Kidney epithelial cell (primary cell): Measurements from ENCODE around the gene ORM2. TPM values are rescaled to one million over a fixed set of nuclear protein-coding genes. Genes with fewer than 3 reads are reported as not detected.

Experiments
- DNase-seq: peaks from one replicate; pipeline ENCODE4 v3.0.0-alpha.2; 2010; ENCODE audit warnings: low read depth
- H3K27me3 ChIP-seq: 2 replicates; pipeline ENCODE4 v1.6.0; 2011; ENCODE audit warnings: low read length; ENCODE audit not compliant: control insufficient read depth, insufficient read depth
- H3K36me3 ChIP-seq: 2 replicates; pipeline ENCODE4 v1.5.1; 2011; ENCODE audit warnings: low read length; ENCODE audit not compliant: control insufficient read depth, insufficient read depth
- H3K4me3 ChIP-seq: 2 replicates; pipeline ENCODE4 v1.5.1; 2011; ENCODE audit warnings: low read depth, mild to moderate bottlenecking, control low read depth, low read length
- total RNA-seq: library from RNA; depleted of rRNA; stranded (reverse); fragments of >200 nt; gene quantifications from 2 replicates; pipeline ENCODE4 v1.2.3, GENCODE V29; 2015
- TF ChIP-seq, protein P1 (sequence below): IDR thresholded peaks from 2 replicates; pipeline ENCODE4 v1.5.1; 2011; ENCODE audit warnings: mild to moderate bottlenecking, moderate library complexity, low read length, control low read depth, inconsistent platforms; ENCODE audit not compliant: insufficient read depth, poor library complexity, severe bottlenecking

ORM2 gene
- total RNA-seq, 1 donor from 2014 or later = not detected

DNA sequence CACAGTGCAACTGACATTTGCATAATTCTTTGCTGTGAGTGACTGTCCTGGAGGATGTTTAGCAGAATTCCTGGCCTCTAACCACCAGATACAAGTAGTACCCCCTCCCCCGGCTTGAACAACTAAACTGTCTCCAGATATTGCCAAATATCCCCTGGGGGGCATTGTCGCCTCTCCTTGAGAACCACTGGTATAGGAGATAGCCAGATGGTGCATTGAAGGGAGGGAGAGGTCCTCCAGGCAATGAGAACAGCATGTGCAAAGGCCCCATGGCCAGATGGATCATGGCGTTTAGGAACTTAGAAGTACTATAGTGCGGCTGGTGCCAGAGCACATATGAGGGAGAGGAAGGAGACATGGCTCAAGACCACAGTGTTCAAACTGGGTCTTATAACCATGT is 25.7 kb upstream of the ORM2 start:
- DNase-seq = no peak
- no peaks in the 10 kb centered on the region for H3K27me3 ChIP-seq
- no peak overlapping the region for H3K4me3 ChIP-seq
- H3K36me3 ChIP-seq = no peaks in the 10 kb centered on the region
- TF ChIP-seq, protein P1, sequence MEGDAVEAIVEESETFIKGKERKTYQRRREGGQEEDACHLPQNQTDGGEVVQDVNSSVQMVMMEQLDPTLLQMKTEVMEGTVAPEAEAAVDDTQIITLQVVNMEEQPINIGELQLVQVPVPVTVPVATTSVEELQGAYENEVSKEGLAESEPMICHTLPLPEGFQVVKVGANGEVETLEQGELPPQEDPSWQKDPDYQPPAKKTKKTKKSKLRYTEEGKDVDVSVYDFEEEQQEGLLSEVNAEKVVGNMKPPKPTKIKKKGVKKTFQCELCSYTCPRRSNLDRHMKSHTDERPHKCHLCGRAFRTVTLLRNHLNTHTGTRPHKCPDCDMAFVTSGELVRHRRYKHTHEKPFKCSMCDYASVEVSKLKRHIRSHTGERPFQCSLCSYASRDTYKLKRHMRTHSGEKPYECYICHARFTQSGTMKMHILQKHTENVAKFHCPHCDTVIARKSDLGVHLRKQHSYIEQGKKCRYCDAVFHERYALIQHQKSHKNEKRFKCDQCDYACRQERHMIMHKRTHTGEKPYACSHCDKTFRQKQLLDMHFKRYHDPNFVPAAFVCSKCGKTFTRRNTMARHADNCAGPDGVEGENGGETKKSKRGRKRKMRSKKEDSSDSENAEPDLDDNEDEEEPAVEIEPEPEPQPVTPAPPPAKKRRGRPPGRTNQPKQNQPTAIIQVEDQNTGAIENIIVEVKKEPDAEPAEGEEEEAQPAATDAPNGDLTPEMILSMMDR = no peak

DNA sequence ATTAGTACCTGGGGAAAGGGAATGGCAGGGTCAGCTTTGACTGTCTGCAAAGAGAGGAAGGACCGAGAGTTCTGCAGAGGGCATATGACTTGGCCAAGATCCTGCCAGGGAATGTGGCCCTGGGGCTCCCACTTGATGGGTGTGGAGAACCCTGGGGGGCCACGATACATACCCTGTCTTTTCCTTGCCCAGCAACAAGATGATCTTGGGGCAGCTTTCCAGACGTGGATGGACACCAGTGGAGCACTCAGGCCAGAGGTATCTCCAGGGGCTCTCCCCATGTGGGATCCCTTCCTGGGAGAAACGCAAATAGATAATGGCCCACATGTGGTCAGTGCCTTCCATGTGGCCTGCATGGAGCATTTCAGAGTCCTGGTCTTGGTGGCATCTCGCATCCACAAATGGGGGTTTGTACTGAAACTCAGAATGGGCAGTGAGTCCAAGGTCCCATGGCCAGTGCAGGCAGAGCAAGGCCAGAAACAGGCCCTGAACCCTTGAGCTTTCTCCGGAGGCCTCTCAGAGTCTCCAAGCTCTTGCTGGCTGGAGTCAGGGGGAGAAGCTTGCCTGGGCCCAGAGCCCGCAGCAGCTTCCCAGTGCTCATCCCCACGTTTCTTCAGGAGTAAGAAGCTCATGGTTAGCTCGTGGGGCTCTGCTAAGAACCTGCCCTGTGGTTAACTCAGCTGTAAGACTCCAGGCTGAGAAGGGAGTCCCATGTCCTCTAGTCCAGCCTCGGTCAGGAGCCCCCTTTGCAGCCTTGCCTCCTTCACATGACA is 25.1 kb upstream of the ORM2 start:
- Histone ChIP-seq H3K4me3 (no peak overlapping the region), H3K27me3 (no peaks in the 10 kb centered on the region), H3K36me3 (no peaks in the 10 kb centered on the region)
- DNase-seq = no peak
- TF ChIP-seq, protein P1 = no peak

DNA sequence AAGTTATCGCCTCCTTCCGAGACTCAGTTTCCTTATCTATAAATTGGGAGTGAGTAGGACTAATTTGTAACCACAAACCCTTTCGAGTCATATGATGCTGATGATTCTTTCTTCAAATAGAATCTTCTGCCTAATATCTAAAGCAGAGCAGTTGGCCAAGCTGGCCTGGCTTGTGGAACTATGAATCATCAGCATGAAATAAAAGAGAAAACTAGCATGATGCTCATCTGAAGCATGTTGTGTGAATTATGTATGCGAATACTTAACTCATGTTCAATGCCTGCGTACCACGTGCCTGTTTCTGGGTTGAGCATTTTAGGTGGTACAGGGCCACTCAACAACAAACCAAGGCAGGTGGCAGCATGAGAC is 21.8 kb upstream of the ORM2 start:
- no peaks in the 10 kb centered on the region for H3K27me3 ChIP-seq
- no peak for DNase-seq
- TF ChIP-seq, protein P1 = no peak
- no peak overlapping the region for H3K4me3 ChIP-seq
- no peaks in the 10 kb centered on the region for H3K36me3 ChIP-seq

DNA sequence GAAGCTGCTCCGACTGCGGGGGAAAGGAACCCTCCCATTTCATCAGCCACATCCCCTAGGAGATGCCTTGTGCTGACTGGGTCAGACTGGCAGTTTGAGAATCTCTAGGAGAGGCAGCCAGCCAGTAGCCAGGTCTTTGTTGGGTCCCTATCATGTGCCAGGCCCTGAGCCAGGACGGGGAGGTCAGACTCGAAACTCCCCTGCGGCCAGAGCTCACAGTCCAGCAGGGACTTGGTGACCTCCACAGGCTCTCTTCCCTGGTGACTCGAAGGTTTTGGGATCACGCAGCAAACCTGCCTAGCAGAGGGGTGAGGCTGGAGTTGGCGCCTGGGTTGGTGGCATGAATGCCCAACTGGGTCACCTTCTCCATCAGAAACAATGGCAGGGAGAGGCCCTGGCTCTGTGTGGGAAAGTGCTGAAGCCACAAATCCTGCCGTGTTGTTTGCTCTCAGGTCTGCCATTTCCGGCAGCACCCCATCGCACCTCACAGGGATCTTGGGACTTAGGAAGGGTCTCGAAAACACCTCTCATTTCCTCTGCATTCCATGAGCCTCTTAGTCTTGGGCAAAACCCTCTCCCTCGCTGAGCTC is 21.2 kb upstream of the ORM2 start:
- Histone ChIP-seq H3K27me3 (no peaks in the 10 kb centered on the region), H3K36me3 (no peaks in the 10 kb centered on the region), H3K4me3 (no peak overlapping the region)
- TF ChIP-seq, protein P1 = no peak
- DNase-seq = no peak

DNA sequence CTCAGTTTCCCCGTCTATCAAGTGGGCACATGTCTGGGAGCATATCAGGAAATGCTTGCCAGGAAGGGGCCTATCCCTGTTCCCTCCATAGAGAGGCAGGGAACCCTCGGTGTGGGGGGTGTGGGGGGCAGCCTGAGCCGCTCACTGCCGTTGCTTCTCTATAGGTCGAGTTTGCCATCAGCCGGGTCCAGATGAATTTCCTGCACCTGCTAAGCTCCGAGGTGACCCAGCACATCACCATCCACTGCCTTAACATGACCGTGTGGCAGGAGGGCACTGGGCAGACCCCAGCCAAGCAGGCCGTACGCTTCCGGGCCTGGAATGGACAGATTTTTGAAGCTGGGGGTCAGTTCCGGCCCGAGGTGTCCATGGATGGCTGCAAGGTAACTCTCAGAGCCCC is 20.6 kb upstream of the ORM2 start:
- H3K27me3 ChIP-seq = no peaks in the 10 kb centered on the region
- TF ChIP-seq, protein P1 = no peak
- DNase-seq = no peak
- H3K36me3 ChIP-seq = no peaks in the 10 kb centered on the region
- no peak overlapping the region for H3K4me3 ChIP-seq
